ENCODE data around the gene ZNF583. TPM values are rescaled to one million over a fixed set of nuclear protein-coding genes. Genes with fewer than 3 reads are reported as not detected.
A peak's percentile ranks its signal among the peaks of the same experiment; 100 is the strongest.

The ZNF583 gene
- total RNA-seq = 11.2 TPM

- intact Hi-C loops (cut with DNase I) = no loop called here
- DNase-seq (ENCODE audit: low spot score) (peak; percentile 97), ATAC-seq (peak; percentile 99)
Measured at GRCh38 chr19:56403764-56404704, at the start of gene ZNF583. Gene ZNF583, plus strand, starts transcription at chr19:56404332. Its CDS starts 2,783 bp downstream, at chr19:56407115.

- no peak for DNase-seq (ENCODE audit: low spot score)
- intact Hi-C loops (cut with DNase I) = no loop called here
- no peak for ATAC-seq
Measured at GRCh38 chr19:56355517-56355916, 48.6 kb upstream of the ZNF583 start.

DNA sequence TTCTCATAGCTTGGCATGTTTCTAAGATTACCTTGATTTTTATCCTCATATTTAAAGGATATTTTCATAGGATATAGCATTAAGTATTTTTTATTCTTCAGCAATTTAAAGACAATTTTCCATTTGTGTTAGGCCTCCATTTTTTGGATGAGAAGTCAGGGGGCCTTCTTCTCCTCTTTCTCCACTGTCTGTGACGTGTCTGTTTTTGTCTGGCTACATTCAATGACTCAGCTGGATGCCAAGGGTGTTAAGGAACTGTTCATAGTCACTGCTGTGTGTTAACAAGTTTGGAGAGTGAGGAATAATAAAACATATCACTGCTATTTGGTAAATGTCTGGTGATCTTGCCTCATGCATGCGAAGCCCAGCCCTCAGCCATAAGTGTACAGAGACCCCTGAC, 47.2 kb upstream of the ZNF583 start:
- intact Hi-C loops (cut with DNase I) = no loop called here
- DNase-seq (ENCODE audit: low spot score) (no peak), ATAC-seq (no peak)

GRCh38 chr19:56360841-56361240, 43.3 kb upstream of the ZNF583 start:
- DNase-seq (ENCODE audit: low spot score) (no peak), ATAC-seq (no peak)
- intact Hi-C loops (cut with DNase I) = no loop called here

DNA sequence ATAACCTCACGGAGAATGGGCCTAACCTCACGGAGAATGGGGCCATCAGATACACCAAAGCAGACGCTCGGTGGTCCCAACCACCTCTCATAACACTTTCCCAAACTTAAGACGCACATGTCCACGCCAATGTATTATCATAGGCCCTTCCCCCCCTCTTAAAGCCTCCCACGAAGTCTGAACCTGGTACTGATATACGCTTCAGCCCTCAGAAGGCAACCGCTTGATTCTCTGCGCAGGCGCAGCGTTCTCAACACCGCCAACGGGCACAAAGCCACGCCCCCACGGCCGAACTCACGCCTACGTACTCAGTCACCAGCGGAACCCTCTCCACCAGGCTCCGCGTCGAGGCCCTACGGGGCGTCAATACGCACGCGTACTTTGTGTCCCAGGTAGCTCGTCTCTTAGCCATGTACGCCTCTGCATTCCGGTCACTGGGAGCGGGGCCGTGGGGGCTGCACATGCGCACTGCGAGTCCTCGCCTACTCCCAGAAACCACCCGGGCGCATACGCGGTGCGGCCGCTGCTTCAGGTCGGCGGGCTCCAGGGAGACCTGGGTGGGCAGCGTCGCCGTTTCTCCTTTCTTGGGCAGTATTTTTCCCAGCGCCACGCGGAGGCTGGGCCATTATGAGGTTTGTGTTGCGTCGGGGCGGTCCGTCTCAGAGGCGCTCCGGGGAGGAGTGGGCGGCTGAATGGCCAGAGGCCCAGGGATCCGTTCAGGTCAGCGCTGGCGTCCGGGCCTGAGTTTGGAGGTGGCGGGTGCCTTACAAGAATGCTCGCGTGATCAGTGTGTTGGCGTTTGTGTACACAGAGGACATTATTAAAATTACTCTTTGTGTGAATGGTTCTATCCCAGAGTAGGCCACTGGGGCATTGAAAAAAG, 36.1 kb upstream of the ZNF583 start:
- intact Hi-C loops (cut with DNase I) = no loop called here

GRCh38 chr19:56369886-56370676, 34.1 kb upstream of the ZNF583 start:
- intact Hi-C loops (cut with DNase I) = no loop called here
- ATAC-seq = no peak

More for the DNA sequence above, 36.1 kb upstream of the ZNF583 start:
- peak; percentile 93 for DNase-seq (ENCODE audit: low spot score)
- ATAC-seq = peak; percentile 99

GRCh38 chr19:56372281-56372680, 31.9 kb upstream of the ZNF583 start:
- ATAC-seq (no peak), DNase-seq (ENCODE audit: low spot score) (no peak)
- intact Hi-C loops (cut with DNase I) = no loop called here

More at GRCh38 chr19:56369886-56370676, 34.1 kb upstream of the ZNF583 start:
- DNase-seq (ENCODE audit: low spot score) = no peak

DNA sequence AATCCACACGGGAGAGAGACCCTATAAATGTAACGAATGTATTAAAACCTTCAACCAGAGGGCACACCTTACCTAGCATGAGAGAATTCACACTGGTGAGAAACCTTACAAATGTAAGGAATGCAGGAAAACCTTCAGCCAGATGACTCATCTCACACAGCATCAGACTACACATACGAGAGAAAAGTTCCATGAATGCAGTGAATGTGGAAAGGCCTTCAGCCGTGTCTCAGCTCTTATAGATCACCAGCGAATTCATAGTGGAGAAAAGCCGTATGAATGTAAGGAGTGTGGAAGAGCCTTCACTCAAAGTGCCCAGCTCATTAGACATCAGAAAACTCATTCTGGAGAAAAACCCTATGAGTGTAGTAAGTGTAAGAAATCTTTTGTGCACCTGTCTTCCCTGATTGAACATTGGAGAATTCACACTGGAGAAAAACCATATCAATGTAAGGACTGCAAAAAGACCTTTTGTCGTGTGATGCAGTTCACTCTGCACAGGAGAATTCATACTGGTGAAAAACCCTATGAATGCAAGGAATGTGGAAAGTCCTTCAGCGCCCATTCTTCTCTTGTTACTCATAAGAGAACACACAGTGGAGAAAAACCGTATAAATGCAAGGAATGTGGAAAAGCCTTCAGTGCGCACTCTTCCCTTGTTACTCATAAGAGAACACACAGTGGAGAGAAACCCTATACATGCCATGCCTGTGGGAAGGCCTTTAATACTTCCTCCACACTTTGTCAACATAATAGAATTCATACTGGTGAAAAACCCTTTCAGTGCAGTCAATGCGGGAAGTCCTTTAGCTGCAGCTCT, 26.8 kb upstream of the ZNF583 start:
- DNase-seq (ENCODE audit: low spot score) (no peak), ATAC-seq (no peak)
- intact Hi-C loops (cut with DNase I) = no loop called here

DNA sequence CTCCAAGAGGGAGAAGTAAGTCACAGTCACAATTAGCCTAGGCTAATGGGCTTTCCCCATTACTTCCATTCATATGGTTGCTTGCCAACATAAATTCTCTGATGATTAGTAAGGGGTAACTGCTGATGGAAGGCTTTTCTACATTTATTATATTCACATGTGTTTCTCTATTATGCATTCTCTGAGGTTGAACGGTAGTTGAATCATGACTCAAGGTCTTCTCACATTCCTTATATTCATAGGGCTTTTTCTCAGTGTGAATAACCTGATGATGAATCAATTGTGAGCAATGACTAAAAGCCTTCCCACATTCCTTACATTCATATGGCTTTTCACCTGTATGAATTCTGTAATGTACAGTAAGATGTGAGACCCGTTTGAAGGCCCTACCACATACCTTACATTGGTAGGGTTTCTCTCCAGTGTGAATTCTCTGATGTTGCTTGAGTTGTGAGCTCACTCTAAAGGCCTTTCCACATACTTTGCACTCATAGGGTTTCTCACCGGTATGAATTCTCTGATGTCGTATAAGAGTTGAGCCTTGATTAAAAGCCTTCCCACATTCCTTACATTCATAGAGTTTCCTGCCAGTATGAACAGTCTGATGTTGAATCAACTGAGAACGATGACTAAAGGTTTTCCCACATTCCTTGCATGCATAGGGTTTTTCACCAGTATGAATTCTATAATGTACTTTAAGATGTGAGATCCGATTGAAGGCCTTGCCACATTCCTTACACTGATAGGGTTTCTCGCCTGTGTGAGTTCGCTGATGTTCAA, 20.1 kb upstream of the ZNF583 start:
- intact Hi-C loops (cut with DNase I) = no loop called here
- DNase-seq (ENCODE audit: low spot score) (no peak), ATAC-seq (no peak)

GRCh38 chr19:56393119-56394012, 10.8 kb upstream of the ZNF583 start, which contains the start of gene ZNF582:
Gene ZNF582, minus strand, starts transcription at chr19:56393534. Its CDS starts 1,782 bp downstream, at chr19:56391752.
- intact Hi-C loops (cut with DNase I) = no loop called here
- ATAC-seq (peak; percentile 100), DNase-seq (ENCODE audit: low spot score) (peak; percentile 97)

DNA sequence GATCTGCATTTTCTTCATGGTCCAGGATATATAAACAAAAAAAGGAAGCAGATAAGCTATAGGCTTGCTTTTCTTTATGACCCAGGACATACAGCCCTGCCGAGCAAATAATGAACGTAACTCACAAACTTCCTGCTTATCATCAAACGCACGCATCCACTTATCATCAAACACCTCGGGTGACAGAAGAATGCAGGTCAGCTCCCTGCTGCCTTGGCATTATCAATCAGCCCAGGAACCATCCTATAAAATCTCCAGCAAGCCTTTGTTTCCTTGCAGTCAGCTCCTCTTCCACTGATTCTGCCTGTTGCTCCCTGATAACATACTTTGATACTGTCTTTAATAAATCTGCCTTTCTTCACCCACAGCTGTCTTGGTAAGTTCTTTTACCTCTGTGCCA, 5.3 kb upstream of the ZNF583 start:
- ATAC-seq = no peak
- no peak for DNase-seq (ENCODE audit: low spot score)
- intact Hi-C loops (cut with DNase I) = no loop called here

GRCh38 chr19:56400485-56400884, 3.6 kb upstream of the ZNF583 start:
- ATAC-seq (no peak), DNase-seq (ENCODE audit: low spot score) (no peak)
- intact Hi-C loops (cut with DNase I) = no loop called here

DNA sequence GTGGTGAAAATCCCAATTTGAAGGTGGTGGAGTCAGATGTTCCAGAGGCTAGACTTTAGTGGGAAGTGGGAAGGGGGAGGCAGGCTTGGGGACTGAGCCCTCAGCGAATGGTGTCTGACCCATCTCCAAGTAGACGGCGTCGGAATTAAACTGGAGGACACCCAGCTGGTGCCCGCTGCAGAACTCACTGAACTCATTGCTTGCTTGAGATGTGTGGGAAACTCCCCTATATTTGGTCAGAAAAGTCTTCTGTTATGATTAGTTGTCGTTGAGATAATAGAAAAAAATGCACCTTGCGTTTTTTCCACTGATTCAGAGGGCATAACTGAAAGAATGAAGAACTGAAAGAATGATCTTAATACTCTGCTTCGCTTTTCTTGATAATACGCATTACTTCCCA, 871 bp upstream of the ZNF583 start:
- intact Hi-C loops (cut with DNase I) = no loop called here
- ATAC-seq = no peak
- DNase-seq (ENCODE audit: low spot score) = no peak

DNA sequence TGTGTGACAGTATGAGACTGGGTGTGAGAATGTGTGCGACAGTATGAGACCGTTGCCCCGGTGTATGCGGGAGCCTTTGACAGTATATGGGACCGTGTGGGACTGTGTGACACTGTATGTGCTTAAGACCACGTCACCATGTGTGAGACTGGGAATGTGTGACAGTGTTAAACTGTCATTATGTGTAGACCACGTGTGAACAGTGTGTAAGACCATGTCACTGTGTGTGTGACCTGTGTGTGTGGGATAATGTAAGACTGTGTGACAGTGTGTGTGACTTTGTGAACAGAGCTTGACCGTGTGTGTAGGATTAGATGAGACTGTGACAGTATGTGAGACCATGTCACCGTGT, 549 bp downstream of the ZNF583 start:
- intact Hi-C loops (cut with DNase I) = no loop called here
- ATAC-seq = no peak
- no peak for DNase-seq (ENCODE audit: low spot score)

DNA sequence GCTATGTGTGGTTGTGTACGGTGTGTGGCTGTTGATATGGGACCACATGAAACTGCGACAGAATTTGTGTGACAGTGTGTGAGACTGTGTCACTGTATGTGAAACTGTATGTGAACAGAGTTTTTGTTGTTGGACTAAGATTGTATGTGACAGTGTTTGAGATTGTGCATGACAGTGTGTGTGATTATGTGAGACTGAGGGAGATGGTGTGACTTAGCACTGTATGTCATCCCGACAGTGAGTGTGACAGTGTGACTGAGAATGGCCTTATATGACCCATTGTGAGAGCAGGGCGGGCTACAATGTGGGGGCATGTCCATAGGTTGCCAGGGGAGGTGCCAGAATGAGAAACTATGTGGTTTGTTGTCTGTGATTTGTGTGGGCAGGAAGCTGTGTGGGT, 930 bp downstream of the ZNF583 start:
- intact Hi-C loops (cut with DNase I) = no loop called here
- no peak for DNase-seq (ENCODE audit: low spot score)
- no peak for ATAC-seq

DNA sequence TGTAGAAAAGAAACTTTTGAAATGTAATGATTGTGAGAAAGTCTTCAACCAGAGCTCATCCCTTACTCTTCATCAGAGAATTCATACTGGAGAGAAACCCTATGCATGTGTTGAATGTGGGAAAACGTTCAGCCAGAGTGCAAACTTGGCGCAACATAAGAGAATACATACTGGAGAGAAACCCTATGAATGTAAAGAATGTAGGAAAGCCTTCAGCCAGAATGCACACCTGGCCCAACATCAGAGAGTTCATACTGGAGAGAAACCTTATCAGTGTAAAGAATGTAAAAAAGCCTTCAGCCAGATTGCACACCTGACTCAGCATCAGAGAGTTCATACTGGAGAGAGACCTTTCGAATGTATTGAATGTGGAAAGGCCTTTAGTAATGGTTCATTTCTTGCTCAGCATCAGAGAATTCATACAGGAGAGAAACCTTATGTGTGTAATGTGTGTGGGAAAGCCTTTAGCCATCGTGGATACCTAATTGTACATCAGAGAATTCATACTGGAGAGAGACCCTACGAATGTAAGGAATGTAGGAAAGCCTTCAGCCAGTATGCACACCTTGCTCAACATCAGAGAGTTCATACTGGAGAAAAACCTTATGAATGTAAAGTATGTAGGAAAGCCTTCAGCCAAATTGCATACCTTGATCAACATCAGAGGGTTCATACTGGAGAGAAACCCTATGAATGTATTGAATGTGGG, 19.3 kb downstream of the ZNF583 start:
- ATAC-seq (no peak), DNase-seq (ENCODE audit: low spot score) (no peak)
- intact Hi-C loops (cut with DNase I) = no loop called here
